Gastroesophageal sphincter (tissue), 3 donors: Measurements from ENCODE around the gene NLK.

Experiments used
- POLR2AphosphoS5 ChIP-seq: sonication (generic); formaldehyde crosslinking; IDR thresholded peaks from one replicate; pipeline ENCODE4 v1.6.1; 2017; ENCODE audit warnings: antibody characterized with exemption
- TF ChIP-seq, protein P1 (sequence below), 4 experiments: fragments of 200-600 bp in 2 of 4; fragments of 450-650 bp in 2 of 4; sonication (generic) in 1 of 4; IDR thresholded peaks; one replicate each; pipeline ENCODE4 v1.5.1; 2017 to 2019; ENCODE audit warnings: antibody characterized with exemption in 4 of 4, mild to moderate bottlenecking in 2 of 4, moderate library complexity in 2 of 4

DNA sequence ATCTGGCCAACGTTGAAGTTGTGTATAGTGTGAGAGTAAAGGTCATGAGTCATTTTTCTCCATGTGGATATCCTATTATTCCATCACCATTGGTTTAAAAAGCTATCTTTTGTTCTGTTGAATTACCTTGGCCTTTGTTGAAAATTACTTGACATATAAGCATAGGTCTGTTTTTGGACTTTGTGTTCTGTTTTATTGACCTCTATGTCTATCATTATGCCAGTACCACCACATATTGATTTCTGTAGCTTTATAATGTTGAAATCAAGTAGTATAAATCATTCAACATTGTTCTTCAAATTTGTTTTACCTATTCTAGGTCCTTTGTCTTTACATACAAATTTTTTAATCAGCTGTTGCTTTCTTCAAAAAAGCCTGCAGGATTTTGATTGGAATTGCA, 58.5 kb downstream of the NLK start:
- TF ChIP-seq, protein P1, sequence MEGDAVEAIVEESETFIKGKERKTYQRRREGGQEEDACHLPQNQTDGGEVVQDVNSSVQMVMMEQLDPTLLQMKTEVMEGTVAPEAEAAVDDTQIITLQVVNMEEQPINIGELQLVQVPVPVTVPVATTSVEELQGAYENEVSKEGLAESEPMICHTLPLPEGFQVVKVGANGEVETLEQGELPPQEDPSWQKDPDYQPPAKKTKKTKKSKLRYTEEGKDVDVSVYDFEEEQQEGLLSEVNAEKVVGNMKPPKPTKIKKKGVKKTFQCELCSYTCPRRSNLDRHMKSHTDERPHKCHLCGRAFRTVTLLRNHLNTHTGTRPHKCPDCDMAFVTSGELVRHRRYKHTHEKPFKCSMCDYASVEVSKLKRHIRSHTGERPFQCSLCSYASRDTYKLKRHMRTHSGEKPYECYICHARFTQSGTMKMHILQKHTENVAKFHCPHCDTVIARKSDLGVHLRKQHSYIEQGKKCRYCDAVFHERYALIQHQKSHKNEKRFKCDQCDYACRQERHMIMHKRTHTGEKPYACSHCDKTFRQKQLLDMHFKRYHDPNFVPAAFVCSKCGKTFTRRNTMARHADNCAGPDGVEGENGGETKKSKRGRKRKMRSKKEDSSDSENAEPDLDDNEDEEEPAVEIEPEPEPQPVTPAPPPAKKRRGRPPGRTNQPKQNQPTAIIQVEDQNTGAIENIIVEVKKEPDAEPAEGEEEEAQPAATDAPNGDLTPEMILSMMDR (IDR thresholded peaks at IDR 0.05), result no peak
- TF ChIP-seq POLR2AphosphoS5, result no peak
